Measurements from ENCODE around the gene KLF16.

Gene KLF16

GRCh38 chr19:1839658-1840540, 23.5 kb downstream of the KLF16 start:
- no peak for DNase-seq

GRCh38 chr19:1837625-1838105, 25.7 kb downstream of the KLF16 start:
- DNase-seq = no peak

GRCh38 chr19:1837222-1837565, 26.2 kb downstream of the KLF16 start:
- DNase-seq = no peak

GRCh38 chr19:1836458-1837221, 26.7 kb downstream of the KLF16 start:
- no peak for DNase-seq

- no peak for DNase-seq
Observed at GRCh38 chr19:1833540-1833939, 29.8 kb downstream of the KLF16 start.

GRCh38 chr19:1832046-1832663, 31.2 kb downstream of the KLF16 start:
- no peak for DNase-seq

- no peak for DNase-seq
Observed at GRCh38 chr19:1830978-1831377, 32.4 kb downstream of the KLF16 start.

- DNase-seq = no peak
Observed at GRCh38 chr19:1830568-1830967, 32.8 kb downstream of the KLF16 start.

- DNase-seq = no peak
Observed at GRCh38 chr19:1829958-1830357, 33.4 kb downstream of the KLF16 start.

GRCh38 chr19:1828279-1829238, 34.8 kb downstream of the KLF16 start:
- no peak for DNase-seq

- no peak for DNase-seq
Observed at GRCh38 chr19:1827566-1828278, 35.7 kb downstream of the KLF16 start.

- DNase-seq = no peak
Observed at GRCh38 chr19:1826557-1827521, 36.5 kb downstream of the KLF16 start.

GRCh38 chr19:1825909-1826556, 37.3 kb downstream of the KLF16 start:
- no peak for DNase-seq

GRCh38 chr19:1824252-1824622, 39.1 kb downstream of the KLF16 start:
- no peak for DNase-seq

- no peak for DNase-seq
Observed at GRCh38 chr19:1823539-1824251, 39.7 kb downstream of the KLF16 start.

GRCh38 chr19:1823020-1823419, 40.4 kb downstream of the KLF16 start:
- no peak for DNase-seq

GRCh38 chr19:1822210-1822609, 41.2 kb downstream of the KLF16 start:
- DNase-seq = no peak

- DNase-seq = no peak
Observed at GRCh38 chr19:1819341-1820255, 43.8 kb downstream of the KLF16 start.

Data from SHP77 treated with DMSO at 0.1 percent for 48 hours (cell line).